H1 (cell line): ENCODE measurements around the gene MEIS3.

Experiments
- ASH2L ChIP-seq: fragments of 200-600, 300-600 bp; sonication (generic); IDR thresholded peaks from one replicate; pipeline ENCODE4 v1.7.1; 2017; ENCODE audit warnings: low read length
- ATF3 ChIP-seq: IDR thresholded peaks from 2 replicates; pipeline ENCODE4 v1.6.1; 2011; ENCODE audit warnings: low read depth, mild to moderate bottlenecking, low read length; ENCODE audit not compliant: insufficient read depth
- CBX8 ChIP-seq: fragments of 300-800, 300-1000 bp; sonication (generic); IDR thresholded peaks from 2 replicates; pipeline ENCODE4 v1.7.1; 2016; ENCODE audit warnings: low read depth, low read length, borderline replicate concordance
- CTCF ChIP-seq, 3 experiments: IDR thresholded peaks; 1 replicate in 2 of 3; 2 replicates in 1 of 3; pipeline versions ENCODE4 v1.5.1 to v1.6.1; 2011; ENCODE audit warnings: low read length in 3 of 3, mild to moderate bottlenecking in 3 of 3, inconsistent platforms in 2 of 3, low read depth in 1 of 3, moderate library complexity in 1 of 3; ENCODE audit not compliant: insufficient read depth in 1 of 3; ENCODE audit errors: control extremely low read depth in 1 of 3
- EP300 ChIP-seq, 2 experiments: IDR thresholded peaks; 1 replicate in 1 of 2; 2 replicates in 1 of 2; pipeline ENCODE4 v1.6.1; 2011 to 2012; ENCODE audit warnings: low read depth in 2 of 2, low read length in 2 of 2, mild to moderate bottlenecking in 2 of 2, borderline replicate concordance in 1 of 2, inconsistent platforms in 1 of 2, moderate library complexity in 1 of 2
- EZH2 ChIP-seq: fragments of 200-600 bp; sonication (generic); IDR thresholded peaks from 2 replicates; pipeline ENCODE4 v1.7.1; 2012; ENCODE audit warnings: low read depth, mild to moderate bottlenecking, moderate library complexity, low read length, inconsistent platforms; ENCODE audit not compliant: severe bottlenecking
- GABPA ChIP-seq: IDR thresholded peaks from 2 replicates; pipeline ENCODE4 v1.6.1; 2011; ENCODE audit warnings: mild to moderate bottlenecking, low read length, moderate library complexity, borderline replicate concordance; ENCODE audit not compliant: insufficient read depth
- NRF1 ChIP-seq: IDR thresholded peaks from 2 replicates; pipeline ENCODE4 v1.6.1; 2011; ENCODE audit warnings: mild to moderate bottlenecking, low read depth, low read length, improper control_type of control experiment
- POLR2A ChIP-seq, 2 experiments: IDR thresholded peaks; 1 replicate in 1 of 2; 2 replicates in 1 of 2; pipeline ENCODE4 v1.6.1; 2011; ENCODE audit warnings: low read depth in 2 of 2, low read length in 2 of 2, mild to moderate bottlenecking in 2 of 2; ENCODE audit errors: control extremely low read depth in 1 of 2
- RFX5 ChIP-seq: IDR thresholded peaks from 2 replicates; pipeline ENCODE4 v1.6.1; 2011; ENCODE audit warnings: low read depth, low read length, improper control_type of control experiment, borderline replicate concordance
- SIN3A ChIP-seq, 2 experiments: IDR thresholded peaks in 1 of 2; conservative IDR thresholded peaks in 1 of 2; 2 replicates each; pipeline ENCODE4 v1.6.1; 2011 to 2012; ENCODE audit warnings: low read length in 2 of 2, improper control_type of control experiment in 1 of 2, low read depth in 1 of 2, mild to moderate bottlenecking in 1 of 2

DNA sequence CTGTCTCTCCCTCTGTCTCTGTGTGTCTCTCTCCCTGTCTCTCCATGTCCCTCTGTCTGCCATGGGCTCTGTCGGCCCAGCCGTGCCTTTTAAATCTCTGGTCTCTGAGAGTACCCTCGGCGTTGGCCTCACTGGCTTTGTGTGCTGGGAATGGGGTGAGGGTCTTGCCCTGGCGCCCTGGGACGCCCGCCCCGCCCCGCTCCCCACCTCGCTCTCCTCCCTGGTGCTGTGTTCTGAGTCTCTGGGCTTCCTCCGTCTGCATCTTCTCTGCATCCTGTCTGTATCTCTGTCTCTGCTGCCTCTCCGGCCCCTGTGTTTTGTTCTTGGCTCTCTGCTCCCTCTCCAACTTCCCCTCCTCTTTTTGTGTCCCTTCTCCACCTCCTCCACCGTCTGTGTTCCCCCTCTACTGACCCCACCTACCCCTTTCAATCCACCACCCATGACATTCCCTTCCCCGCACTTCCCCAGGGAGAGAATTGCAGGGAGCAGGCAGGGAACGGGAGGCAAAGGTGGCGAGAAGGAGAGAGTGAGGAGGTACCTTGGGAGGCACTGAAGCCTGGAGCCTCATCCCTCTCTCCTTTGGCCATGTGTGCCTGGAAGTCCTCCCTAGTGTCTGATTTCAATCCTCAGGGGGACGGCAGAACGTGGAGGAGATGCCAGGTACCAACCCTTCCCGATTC, 4.0 kb upstream of the MEIS3 start:
- TF ChIP-seq ASH2L (no peak), NRF1 (no peak), CTCF (IDR thresholded peaks at IDR 0.05; ENCODE audit: control extremely low read depth in 1 of 3, insufficient read depth in 1 of 3, low read depth in 1 of 3, low read length in 3 of 3) (no peak), RFX5 (no peak), CBX8 (no peak), EZH2 (no peak), EP300 (IDR thresholded peaks at IDR 0.05; ENCODE audit: borderline replicate concordance in 1 of 2, low read depth in 2 of 2, low read length in 2 of 2) (no peak), GABPA (no peak), POLR2A (IDR thresholded peaks at IDR 0.05; ENCODE audit: control extremely low read depth in 1 of 2, low read depth in 2 of 2, low read length in 2 of 2) (no peak), SIN3A (conservative IDR thresholded peaks at IDR 0.05 in 1 of 2, IDR thresholded peaks at IDR 0.05 in 1 of 2; ENCODE audit: low read depth in 1 of 2, low read length in 2 of 2) (no peak), ATF3 (no peak)
